H1 (cell line): ENCODE results near the gene ARSB. TPM values are rescaled to one million over a fixed set of nuclear protein-coding genes. Genes with fewer than 3 reads are reported as not detected.

Source experiments
- FOSL1 ChIP-seq: IDR thresholded peaks from 2 replicates; pipeline ENCODE4 v1.6.1; 2011; ENCODE audit warnings: mild to moderate bottlenecking, low read depth, low read length, moderate library complexity; ENCODE audit not compliant: insufficient read depth
- JUND ChIP-seq: IDR thresholded peaks from 2 replicates; pipeline ENCODE4 v1.6.1; 2011; ENCODE audit warnings: mild to moderate bottlenecking, improper control_type of control experiment, low read length
- RXRA ChIP-seq: IDR thresholded peaks from 2 replicates; pipeline ENCODE4 v1.6.1; 2011; ENCODE audit warnings: low read depth, mild to moderate bottlenecking, low read length, moderate library complexity; ENCODE audit not compliant: insufficient read depth
- polyA plus RNA-seq, 7 experiments: library from polyadenylated mRNA; depleted of rRNA in 3 of 7; stranded (reverse) in 5 of 7; unstranded in 2 of 7; fragments of >200 nt in 5 of 7; fragments of 200-250 nt in 2 of 7; gene quantifications; 1 replicate in 5 of 7; 2 replicates in 1 of 7; 4 replicates in 1 of 7; pipeline versions ENCODE4 v1.2.1 to v1.2.3, GENCODE V29; 2011 to 2013; ENCODE audit warnings: missing spikeins in 2 of 7, mixed read lengths in 2 of 7
- total RNA-seq: library from RNA; stranded (reverse); fragmentation: NEBNext Ultra II Directional; extraction: Animal tissue kit (Norgen Biotek cat#: 25700); gene quantifications from 2 replicates; pipeline ENCODE4 v1.2.1, GENCODE V29; 2021

The ARSB gene
- total and polyA plus RNA-seq, 2 of the 8 experiments (the other 6 are each of a cell fraction or from before 2014, with no cell fraction given) = 6.4 to 13.9 TPM

DNA sequence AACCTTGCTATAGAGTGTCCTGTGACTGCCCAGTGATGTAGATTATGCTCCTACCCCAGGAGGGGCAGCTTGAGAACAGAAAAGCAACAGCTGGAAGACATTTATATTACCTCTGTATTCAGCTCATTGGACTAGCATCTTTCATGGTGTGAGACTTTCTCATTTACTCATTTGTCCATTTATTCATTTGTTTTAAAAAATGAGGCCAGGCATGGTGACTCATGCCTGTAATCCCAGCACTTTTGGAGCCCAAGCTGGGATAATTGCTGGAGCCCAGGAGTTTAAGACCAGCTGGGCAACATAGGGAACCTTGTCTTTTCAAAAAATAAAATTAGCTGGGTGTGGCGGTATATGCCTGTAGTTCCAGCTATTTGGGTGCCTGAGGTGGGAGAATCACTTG lies 206.6 kb downstream of the ARSB start (continued):
- TF ChIP-seq JUND (no peak), RXRA (no peak), FOSL1 (no peak)
